ENCODE measurements around the gene GRIN2A. TPM values are rescaled to one million over a fixed set of nuclear protein-coding genes. Genes with fewer than 3 reads are reported as not detected.

GRIN2A gene
- total RNA-seq, 4 donors from 2014 or later: 0.25 to 26.1 (median 13.5) TPM

GRCh38 chr16:10033556-10033955 lies 148.7 kb downstream of the GRIN2A start:
- TF ChIP-seq EP300 (IDR thresholded peaks at IDR 0.05): no peak
- no peak for TF ChIP-seq CTCF (IDR thresholded peaks at IDR 0.05)
- no peak overlapping the region for H3K27ac ChIP-seq
- ATAC-seq: no peak
- H3K27me3 ChIP-seq: no peaks in the 10 kb centered on the region
- WGBS, 2 donors (ENCODE audit: low coverage in 1 of 2): 50 to 69% methylated on average over 1 to 5 of the region's 5 CpGs
- H3K4me3 ChIP-seq: no peak overlapping the region
- peaks cover 0 to 6% (median 0%) of the 10 kb centered on the region in 3 donors for H3K4me1 ChIP-seq
- no peaks in the 10 kb centered on the region for H3K36me3 ChIP-seq
- no peaks in the 10 kb centered on the region for H3K9me3 ChIP-seq

GRCh38 chr16:10031955-10032354 lies 150.3 kb downstream of the GRIN2A start:
- H3K4me1 ChIP-seq: peaks cover 0 to 3% (median 0%) of the 10 kb centered on the region in 3 donors
- no peak for TF ChIP-seq CTCF (IDR thresholded peaks at IDR 0.05)
- TF ChIP-seq POLR2A (IDR thresholded peaks at IDR 0.05): no peak
- TF ChIP-seq EP300 (IDR thresholded peaks at IDR 0.05): no peak
- no peak for TF ChIP-seq POLR2AphosphoS5 (IDR thresholded peaks at IDR 0.05)
- no peaks in the 10 kb centered on the region for H3K27me3 ChIP-seq
- no peak overlapping the region for H3K4me3 ChIP-seq
- no peak for ATAC-seq
- 83 to 89% methylated on average over 4 of the region's 4 CpGs for WGBS, 2 donors (ENCODE audit: low coverage in 1 of 2)
- no peaks in the 10 kb centered on the region for H3K36me3 ChIP-seq
- no peak overlapping the region for H3K27ac ChIP-seq
- H3K9me3 ChIP-seq: no peaks in the 10 kb centered on the region

- ATAC-seq: no peak
- WGBS, 2 donors (ENCODE audit: low coverage in 1 of 2): 36 to 51% methylated on average over 2 to 7 of the region's 7 CpGs
- Histone ChIP-seq H3K27ac (no peak overlapping the region), H3K27me3 (no peaks in the 10 kb centered on the region), H3K9me3 (no peaks in the 10 kb centered on the region), H3K4me3 (no peak overlapping the region), H3K4me1 (peaks cover 0 to 3% (median 0%) of the 10 kb centered on the region in 3 donors), H3K36me3 (no peaks in the 10 kb centered on the region)
- TF ChIP-seq CTCF (IDR thresholded peaks at IDR 0.05): peak; percentile 21 to 62 (median 48)
- TF ChIP-seq EP300 (IDR thresholded peaks at IDR 0.05): no peak
Observed at GRCh38 chr16:10031473-10031872, 150.8 kb downstream of the GRIN2A start.

GRCh38 chr16:10028644-10029043 lies 153.6 kb downstream of the GRIN2A start:
- Histone ChIP-seq H3K9me3 (no peaks in the 10 kb centered on the region), H3K27me3 (no peaks in the 10 kb centered on the region), H3K27ac (no peak overlapping the region), H3K36me3 (no peaks in the 10 kb centered on the region), H3K4me1 (peaks cover 0 to 3% (median 0%) of the 10 kb centered on the region in 3 donors), H3K4me3 (no peak overlapping the region)
- TF ChIP-seq POLR2AphosphoS5 (IDR thresholded peaks at IDR 0.05): no peak
- ATAC-seq: no peak

- no peak for ATAC-seq
- no peak for TF ChIP-seq EP300 (IDR thresholded peaks at IDR 0.05)
- TF ChIP-seq POLR2AphosphoS5 (IDR thresholded peaks at IDR 0.05): no peak
- no peak for TF ChIP-seq CTCF (IDR thresholded peaks at IDR 0.05)
- TF ChIP-seq POLR2A (IDR thresholded peaks at IDR 0.05): no peak
- Histone ChIP-seq H3K36me3 (no peaks in the 10 kb centered on the region), H3K4me3 (no peak overlapping the region), H3K27me3 (no peaks in the 10 kb centered on the region), H3K27ac (no peak overlapping the region), H3K9me3 (no peaks in the 10 kb centered on the region), H3K4me1 (peaks cover 0 to 3% (median 0%) of the 10 kb centered on the region in 3 donors)
- 66 to 68% methylated on average over 7 of the region's 8 CpGs for whole genome bisulfite sequencing, 2 donors (ENCODE audit: low coverage in 1 of 2)
Observed at GRCh38 chr16:10027553-10027952, 154.7 kb downstream of the GRIN2A start.

- H3K4me3 ChIP-seq: no peak overlapping the region
- 69 to 80% methylated on average over 4 to 5 of the region's 5 CpGs for WGBS, 2 donors (ENCODE audit: low coverage in 1 of 2)
- TF ChIP-seq POLR2AphosphoS5 (IDR thresholded peaks at IDR 0.05) (no peak), CTCF (IDR thresholded peaks at IDR 0.05) (no peak), EP300 (IDR thresholded peaks at IDR 0.05) (no peak), POLR2A (IDR thresholded peaks at IDR 0.05) (no peak)
- no peak overlapping the region for H3K27ac ChIP-seq
- ATAC-seq: no peak
- H3K27me3 ChIP-seq: no peaks in the 10 kb centered on the region
- H3K4me1 ChIP-seq: peaks cover 0 to under 1% (median 0%) of the 10 kb centered on the region in 3 donors
- H3K9me3 ChIP-seq: no peaks in the 10 kb centered on the region
- H3K36me3 ChIP-seq: no peaks in the 10 kb centered on the region
Observed at GRCh38 chr16:10026593-10026992, 155.6 kb downstream of the GRIN2A start.

Measured in gastroesophageal sphincter (tissue), 4 donors.